Measurements from ENCODE around the gene HBM.

- TF ChIP-seq CTCF (IDR thresholded peaks at IDR 0.05), result no peak
- TF ChIP-seq POLR2A (IDR thresholded peaks at IDR 0.05), result no peak
- no peak for TF ChIP-seq POLR2AphosphoS5 (IDR thresholded peaks at IDR 0.05; ENCODE audit: insufficient read depth in 1 of 2, low read depth in 1 of 2)
Observed at GRCh38 chr16:175011-175949, 9.5 kb downstream of the HBM start.

Measured in vagina (tissue), 2 donors.